ENCODE results near the gene CYP4F3.

CYP4F3 gene

GRCh38 chr19:15615526-15615925 is 25.2 kb upstream of the CYP4F3 start:
- Histone ChIP-seq H3K4me3 (ENCODE audit: low read length) (no peak overlapping the region), H3K79me1 (ENCODE audit: low read length) (no peaks in the 10 kb centered on the region), H3K27me3 (ENCODE audit: insufficient read depth, low read length, poor library complexity) (no peaks in the 10 kb centered on the region), H3K4ac (ENCODE audit: low read depth, low read length) (no peak overlapping the region), H3K23ac (ENCODE audit: low read length) (no peak overlapping the region), H3K9ac (ENCODE audit: low read length) (no peak overlapping the region), H2AK5ac (ENCODE audit: low read length) (no peak overlapping the region), H4K5ac (ENCODE audit: low read length) (no peak overlapping the region), H2BK5ac (ENCODE audit: low read length) (no peak overlapping the region), H2BK15ac (replicated peaks; ENCODE audit: low read depth) (no peak overlapping the region), H3K27ac (ENCODE audit: low read depth, low read length) (no peak overlapping the region), H3K4me1 (ENCODE audit: control insufficient read depth, low read depth, low read length) (no peaks in the 10 kb centered on the region), H3K4me2 (ENCODE audit: low read length) (no peak overlapping the region), H4K8ac (ENCODE audit: low read depth, low read length) (no peak overlapping the region), H2BK120ac (ENCODE audit: low read depth, low read length) (no peak overlapping the region), H3K56ac (ENCODE audit: low read length) (no peak overlapping the region), H3K36me3 (ENCODE audit: control insufficient read depth, insufficient read depth, low read length) (no peaks in the 10 kb centered on the region), H3K18ac (ENCODE audit: low read length) (no peak overlapping the region), H3K79me2 (ENCODE audit: control insufficient read depth, insufficient read depth, low read length) (no peaks in the 10 kb centered on the region)
- DNase-seq, result no peak
- no CpG with 5 or more reads among the region's 14 CpGs for WGBS (ENCODE audit: extremely low coverage, insufficient coverage, low lambda C conversion rate)

- no peak overlapping the region for H3K4ac ChIP-seq (ENCODE audit: low read depth, low read length)
- no CpG with 5 or more reads among the region's 4 CpGs for WGBS (ENCODE audit: extremely low coverage, insufficient coverage, low lambda C conversion rate)
- no peaks in the 10 kb centered on the region for H3K4me1 ChIP-seq (ENCODE audit: control insufficient read depth, low read depth, low read length)
- H2BK5ac ChIP-seq (ENCODE audit: low read length), result no peak overlapping the region
- no peak overlapping the region for H3K9ac ChIP-seq (ENCODE audit: low read length)
- H3K4me2 ChIP-seq (ENCODE audit: low read length), result no peak overlapping the region
- no peak overlapping the region for H2BK120ac ChIP-seq (ENCODE audit: low read depth, low read length)
- no peaks in the 10 kb centered on the region for H3K79me2 ChIP-seq (ENCODE audit: control insufficient read depth, insufficient read depth, low read length)
- no peak overlapping the region for H3K56ac ChIP-seq (ENCODE audit: low read length)
- no peaks in the 10 kb centered on the region for H3K79me1 ChIP-seq (ENCODE audit: low read length)
- no peaks in the 10 kb centered on the region for H3K36me3 ChIP-seq (ENCODE audit: control insufficient read depth, insufficient read depth, low read length)
- H3K18ac ChIP-seq (ENCODE audit: low read length), result no peak overlapping the region
- DNase-seq, result no peak
- no peak overlapping the region for H2AK5ac ChIP-seq (ENCODE audit: low read length)
- H4K5ac ChIP-seq (ENCODE audit: low read length), result no peak overlapping the region
- H3K27me3 ChIP-seq (ENCODE audit: insufficient read depth, low read length, poor library complexity), result no peaks in the 10 kb centered on the region
- H2BK15ac ChIP-seq (replicated peaks; ENCODE audit: low read depth), result no peak overlapping the region
- H4K8ac ChIP-seq (ENCODE audit: low read depth, low read length), result no peak overlapping the region
- no peak overlapping the region for H3K23ac ChIP-seq (ENCODE audit: low read length)
- H3K4me3 ChIP-seq (ENCODE audit: low read length), result no peak overlapping the region
- H3K27ac ChIP-seq (ENCODE audit: low read depth, low read length), result no peak overlapping the region
Observed at GRCh38 chr19:15616183-15616582, 24.5 kb upstream of the CYP4F3 start.

- no peak overlapping the region for H4K5ac ChIP-seq (ENCODE audit: low read length)
- H3K27ac ChIP-seq (ENCODE audit: low read depth, low read length), result no peak overlapping the region
- no peak overlapping the region for H4K8ac ChIP-seq (ENCODE audit: low read depth, low read length)
- WGBS (ENCODE audit: extremely low coverage, insufficient coverage, low lambda C conversion rate), result no CpG with 5 or more reads among the region's 7 CpGs
- no peak overlapping the region for H3K4me2 ChIP-seq (ENCODE audit: low read length)
- H3K4ac ChIP-seq (ENCODE audit: low read depth, low read length), result no peak overlapping the region
- no peaks in the 10 kb centered on the region for H3K79me1 ChIP-seq (ENCODE audit: low read length)
- no peaks in the 10 kb centered on the region for H3K79me2 ChIP-seq (ENCODE audit: control insufficient read depth, insufficient read depth, low read length)
- H3K18ac ChIP-seq (ENCODE audit: low read length), result no peak overlapping the region
- H3K9ac ChIP-seq (ENCODE audit: low read length), result no peak overlapping the region
- H3K4me3 ChIP-seq (ENCODE audit: low read length), result no peak overlapping the region
- no peaks in the 10 kb centered on the region for H3K4me1 ChIP-seq (ENCODE audit: control insufficient read depth, low read depth, low read length)
- H3K23ac ChIP-seq (ENCODE audit: low read length), result no peak overlapping the region
- no peak overlapping the region for H2AK5ac ChIP-seq (ENCODE audit: low read length)
- H2BK120ac ChIP-seq (ENCODE audit: low read depth, low read length), result no peak overlapping the region
- no peak overlapping the region for H3K56ac ChIP-seq (ENCODE audit: low read length)
- no peaks in the 10 kb centered on the region for H3K27me3 ChIP-seq (ENCODE audit: insufficient read depth, low read length, poor library complexity)
- no peaks in the 10 kb centered on the region for H3K36me3 ChIP-seq (ENCODE audit: control insufficient read depth, insufficient read depth, low read length)
- H2BK5ac ChIP-seq (ENCODE audit: low read length), result no peak overlapping the region
- no peak for DNase-seq
- no peak overlapping the region for H2BK15ac ChIP-seq (replicated peaks; ENCODE audit: low read depth)
Observed at GRCh38 chr19:15616627-15617270, 23.9 kb upstream of the CYP4F3 start.

- Histone ChIP-seq H3K4me2 (ENCODE audit: low read length) (no peak overlapping the region), H2BK5ac (ENCODE audit: low read length) (no peak overlapping the region), H3K56ac (ENCODE audit: low read length) (no peak overlapping the region), H3K36me3 (ENCODE audit: control insufficient read depth, insufficient read depth, low read length) (no peaks in the 10 kb centered on the region), H3K4me1 (ENCODE audit: control insufficient read depth, low read depth, low read length) (no peaks in the 10 kb centered on the region), H4K5ac (ENCODE audit: low read length) (no peak overlapping the region), H3K27me3 (ENCODE audit: insufficient read depth, low read length, poor library complexity) (no peaks in the 10 kb centered on the region), H3K4me3 (ENCODE audit: low read length) (no peak overlapping the region), H3K79me2 (ENCODE audit: control insufficient read depth, insufficient read depth, low read length) (no peaks in the 10 kb centered on the region), H3K4ac (ENCODE audit: low read depth, low read length) (no peak overlapping the region), H3K79me1 (ENCODE audit: low read length) (no peaks in the 10 kb centered on the region), H2BK120ac (ENCODE audit: low read depth, low read length) (no peak overlapping the region), H3K23ac (ENCODE audit: low read length) (no peak overlapping the region), H2BK15ac (replicated peaks; ENCODE audit: low read depth) (no peak overlapping the region), H4K8ac (ENCODE audit: low read depth, low read length) (no peak overlapping the region), H3K18ac (ENCODE audit: low read length) (no peak overlapping the region), H3K27ac (ENCODE audit: low read depth, low read length) (no peak overlapping the region), H3K9ac (ENCODE audit: low read length) (no peak overlapping the region), H2AK5ac (ENCODE audit: low read length) (no peak overlapping the region)
- no peak for DNase-seq
- WGBS (ENCODE audit: extremely low coverage, insufficient coverage, low lambda C conversion rate), result no CpG with 5 or more reads among the region's 5 CpGs
Observed at GRCh38 chr19:15618321-15618720, 22.4 kb upstream of the CYP4F3 start.

GRCh38 chr19:15621801-15622200 is 18.9 kb upstream of the CYP4F3 start:
- DNase-seq, result no peak
- Histone ChIP-seq H3K79me1 (ENCODE audit: low read length) (no peaks in the 10 kb centered on the region), H3K4ac (ENCODE audit: low read depth, low read length) (no peak overlapping the region), H4K8ac (ENCODE audit: low read depth, low read length) (no peak overlapping the region), H3K4me1 (ENCODE audit: control insufficient read depth, low read depth, low read length) (no peaks in the 10 kb centered on the region), H2BK120ac (ENCODE audit: low read depth, low read length) (no peak overlapping the region), H2AK5ac (ENCODE audit: low read length) (no peak overlapping the region), H3K23ac (ENCODE audit: low read length) (no peak overlapping the region), H3K18ac (ENCODE audit: low read length) (no peak overlapping the region), H3K56ac (ENCODE audit: low read length) (no peak overlapping the region), H3K79me2 (ENCODE audit: control insufficient read depth, insufficient read depth, low read length) (no peaks in the 10 kb centered on the region), H3K27me3 (ENCODE audit: insufficient read depth, low read length, poor library complexity) (no peaks in the 10 kb centered on the region), H3K4me2 (ENCODE audit: low read length) (no peak overlapping the region), H2BK5ac (ENCODE audit: low read length) (no peak overlapping the region), H3K27ac (ENCODE audit: low read depth, low read length) (no peak overlapping the region), H3K36me3 (ENCODE audit: control insufficient read depth, insufficient read depth, low read length) (no peaks in the 10 kb centered on the region), H4K5ac (ENCODE audit: low read length) (no peak overlapping the region), H3K9ac (ENCODE audit: low read length) (no peak overlapping the region), H3K4me3 (ENCODE audit: low read length) (no peak overlapping the region), H2BK15ac (replicated peaks; ENCODE audit: low read depth) (no peak overlapping the region)
- no CpG with 5 or more reads among the region's 1 CpG for WGBS (ENCODE audit: extremely low coverage, insufficient coverage, low lambda C conversion rate)

GRCh38 chr19:15622991-15623390 is 17.7 kb upstream of the CYP4F3 start:
- Histone ChIP-seq H3K4me3 (ENCODE audit: low read length) (no peak overlapping the region), H3K27ac (ENCODE audit: low read depth, low read length) (no peak overlapping the region), H3K4ac (ENCODE audit: low read depth, low read length) (no peak overlapping the region), H2BK15ac (replicated peaks; ENCODE audit: low read depth) (no peak overlapping the region), H3K27me3 (ENCODE audit: insufficient read depth, low read length, poor library complexity) (no peaks in the 10 kb centered on the region), H3K23ac (ENCODE audit: low read length) (no peak overlapping the region), H3K9ac (ENCODE audit: low read length) (no peak overlapping the region), H3K4me2 (ENCODE audit: low read length) (no peak overlapping the region), H3K79me2 (ENCODE audit: control insufficient read depth, insufficient read depth, low read length) (no peaks in the 10 kb centered on the region), H3K36me3 (ENCODE audit: control insufficient read depth, insufficient read depth, low read length) (no peaks in the 10 kb centered on the region), H2BK5ac (ENCODE audit: low read length) (no peak overlapping the region), H3K56ac (ENCODE audit: low read length) (no peak overlapping the region), H3K18ac (ENCODE audit: low read length) (no peak overlapping the region), H2AK5ac (ENCODE audit: low read length) (no peak overlapping the region), H2BK120ac (ENCODE audit: low read depth, low read length) (no peak overlapping the region), H4K5ac (ENCODE audit: low read length) (no peak overlapping the region), H4K8ac (ENCODE audit: low read depth, low read length) (no peak overlapping the region), H3K79me1 (ENCODE audit: low read length) (no peaks in the 10 kb centered on the region), H3K4me1 (ENCODE audit: control insufficient read depth, low read depth, low read length) (no peaks in the 10 kb centered on the region)
- WGBS (ENCODE audit: extremely low coverage, insufficient coverage, low lambda C conversion rate), result no CpG with 5 or more reads among the region's 11 CpGs
- DNase-seq, result no peak

Data from mesendoderm (in vitro differentiated cells).